Endothelial cell of umbilical vein (primary cell): ENCODE measurements around the gene EML4. TPM values are rescaled to one million over a fixed set of nuclear protein-coding genes. Genes with fewer than 3 reads are reported as not detected.

Source experiments
- BruUV-seq: library from RNA; stranded (reverse); fragments of 400-500 nt; replicated peaks from 2 replicates; lab custom pipeline; 2021; lab: Mats Ljungman, UMichigan
- CTCF ChIA-PET: fragments of 300-600, 350-600 bp; sonication (Branson Sonifier 250); formaldehyde crosslinking; loops from one replicate; lab custom pipeline; 2021; ENCODE audit warnings: antibody characterized with exemption, inconsistent platforms; lab: Charles Lee
- POLR2A ChIA-PET: fragments of 300-600, 350-600 bp; sonication (Branson Sonifier 250); formaldehyde crosslinking; loops from one replicate; lab custom pipeline; 2021; ENCODE audit warnings: antibody characterized with exemption, inconsistent platforms; lab: Charles Lee
- DNase-seq: peaks from one replicate; pipeline ENCODE4 v3.0.0-alpha.2; 2011; ENCODE audit warnings: low read depth, low spot score
- FAIRE-seq: peaks from 2 replicates; lab custom pipeline; 2011; peaks lifted over from hg19 to GRCh38; lab: Jason Lieb, UNC
- H2AFZ ChIP-seq: 2 replicates; pipeline ENCODE4 v1.6.0; 2012; ENCODE audit warnings: low read depth, low read length, control low read depth, inconsistent platforms
- H3K27ac ChIP-seq: 2 replicates; pipeline ENCODE4 v1.5.1; 2011; ENCODE audit warnings: low read depth, mild to moderate bottlenecking, control low read depth, low read length, moderate library complexity; ENCODE audit not compliant: insufficient read depth
- H3K27me3 ChIP-seq, 2 experiments: 2 replicates each; pipeline versions ENCODE4 v1.6.0 to v1.6.1; 2011; ENCODE audit warnings: low read length in 2 of 2, mixed read lengths in 1 of 2; ENCODE audit not compliant: control insufficient read depth in 2 of 2, insufficient read depth in 2 of 2
- H3K36me3 ChIP-seq, 2 experiments: 2 replicates in 1 of 2; 3 replicates in 1 of 2; pipeline ENCODE4 v1.5.1; 2011; ENCODE audit warnings: low read length in 2 of 2, mild to moderate bottlenecking in 1 of 2, moderate library complexity in 1 of 2; ENCODE audit not compliant: control insufficient read depth in 2 of 2, insufficient read depth in 2 of 2; ENCODE audit errors: extremely low read depth in 1 of 2
- H3K4me1 ChIP-seq: 3 replicates; pipeline ENCODE4 v1.5.1; 2011; ENCODE audit warnings: mild to moderate bottlenecking, low read length; ENCODE audit not compliant: control insufficient read depth, insufficient read depth; ENCODE audit errors: extremely low read depth
- H3K4me2 ChIP-seq: 2 replicates; pipeline ENCODE4 v1.6.1; 2011; ENCODE audit warnings: low read length, control low read depth, mixed read lengths; ENCODE audit not compliant: insufficient read depth
- H3K4me3 ChIP-seq, 3 experiments: fragments of 200-600 bp in 1 of 3; sonication (generic), shearing (Covaris generic) in 1 of 3; replicated peaks in 1 of 3; 2 replicates each; pipeline ENCODE4 v1.5.1; 2011 to 2016; ENCODE audit warnings: control low read depth in 3 of 3, low read length in 3 of 3, mild to moderate bottlenecking in 2 of 3, inconsistent platforms in 1 of 3, low read depth in 1 of 3, moderate library complexity in 1 of 3; ENCODE audit not compliant: insufficient read depth in 1 of 3
- H3K79me2 ChIP-seq: 2 replicates; pipeline ENCODE4 v1.6.0; 2012; ENCODE audit warnings: low read length, inconsistent platforms; ENCODE audit not compliant: control insufficient read depth, insufficient read depth
- H3K9ac ChIP-seq: replicated peaks from 2 replicates; pipeline ENCODE3; 2011; ENCODE audit warnings: low read length, control low read depth; ENCODE audit not compliant: insufficient read depth; ENCODE audit errors: extremely low read depth
- H3K9me1 ChIP-seq: replicated peaks from 3 replicates; pipeline ENCODE4 v1.6.0; 2011; ENCODE audit warnings: mild to moderate bottlenecking, low read length; ENCODE audit not compliant: control insufficient read depth, insufficient read depth; ENCODE audit errors: extremely low read depth
- H3K9me3 ChIP-seq: replicated peaks from 2 replicates; pipeline ENCODE4 v1.5.1; 2012; ENCODE audit warnings: low read length, inconsistent platforms; ENCODE audit not compliant: control insufficient read depth, insufficient read depth
- H4K20me1 ChIP-seq: replicated peaks from 2 replicates; pipeline ENCODE3; 2011; ENCODE audit warnings: mild to moderate bottlenecking, low read length; ENCODE audit not compliant: control insufficient read depth, insufficient read depth; ENCODE audit errors: extremely low read depth
- EZH2 ChIP-seq: IDR thresholded peaks from 2 replicates; pipeline ENCODE4 v1.6.1; 2012; ENCODE audit warnings: borderline replicate concordance, low read depth, mild to moderate bottlenecking, moderate library complexity, low read length, inconsistent platforms; ENCODE audit not compliant: severe bottlenecking
- FOS ChIP-seq: IDR thresholded peaks from 2 replicates; pipeline ENCODE4 v1.6.1; 2011; ENCODE audit warnings: mild to moderate bottlenecking, low read length, moderate library complexity, borderline replicate concordance; ENCODE audit not compliant: insufficient read depth
- GATA2 ChIP-seq: IDR thresholded peaks from 2 replicates; pipeline ENCODE4 v1.7.0; 2011; ENCODE audit warnings: low read depth, mild to moderate bottlenecking, moderate library complexity, mixed read lengths, low read length; ENCODE audit not compliant: insufficient read length, insufficient read depth
- JUN ChIP-seq: IDR thresholded peaks from 2 replicates; pipeline ENCODE4 v1.6.1; 2011; ENCODE audit warnings: borderline replicate concordance, low read depth; ENCODE audit not compliant: insufficient read length, insufficient read depth
- MYC ChIP-seq: IDR thresholded peaks from one replicate; pipeline ENCODE4 v1.6.1; 2011; ENCODE audit warnings: mild to moderate bottlenecking, low read depth, low read length
- POLR2A ChIP-seq: IDR thresholded peaks from 2 replicates; pipeline ENCODE4 v1.6.1; 2012; ENCODE audit warnings: low read depth, mild to moderate bottlenecking, control low read depth, low read length
- POLR2AphosphoS5 ChIP-seq: IDR thresholded peaks from 2 replicates; pipeline ENCODE4 v1.6.1; 2012; ENCODE audit warnings: low read depth, mild to moderate bottlenecking, control low read depth, low read length, moderate library complexity; ENCODE audit not compliant: insufficient read depth
- dilution Hi-C: fragments of 300-500 bp; cut with MboI; formaldehyde crosslinking; loops from one replicate; pipeline ENCODE4 v1.15.0; 2019; ENCODE audit warnings: low sequenced_read_pairs; ENCODE audit not compliant: extremely low pct_ligation_motif_present
- intact Hi-C: fragments of 100-400 bp; cut with micrococcal nuclease; formaldehyde crosslinking; loops from one replicate; pipeline ENCODE4 v1.10.0; 2022
- polyA plus RNA-seq, 4 experiments: library from polyadenylated mRNA; depleted of rRNA in 3 of 4; stranded (reverse) in 3 of 4; unstranded in 1 of 4; fragments of >200 nt; gene quantifications; 2 replicates each; pipeline versions ENCODE4 v1.2.1 to v1.2.3, GENCODE V29; 2011 to 2012; ENCODE audit warnings: missing spikeins in 1 of 4
- total RNA-seq: library from RNA; stranded (reverse); gene quantifications from 2 replicates; pipeline ENCODE4 v1.2.3, GENCODE V29; 2021
- TF ChIP-seq, protein P1 (sequence below): IDR thresholded peaks from 2 replicates; pipeline ENCODE4 v1.6.1; 2011; ENCODE audit not compliant: insufficient read depth, insufficient read length
- TF ChIP-seq, protein P2 (sequence below), 2 donors: IDR thresholded peaks; 1 replicate in 1 of 2; 2 replicates in 1 of 2; pipeline ENCODE4 v1.5.1; 2011; ENCODE audit warnings: low read length in 2 of 2, mild to moderate bottlenecking in 2 of 2, moderate library complexity in 2 of 2, control low read depth in 1 of 2, inconsistent platforms in 1 of 2, low read depth in 1 of 2; ENCODE audit not compliant: insufficient read depth in 1 of 2; ENCODE audit errors: extremely low read depth in 1 of 2

The EML4 gene
- total and polyA plus RNA-seq, 2 donors (not counting 3 experiments of a cell fraction or from before 2014, with no cell fraction given) = 13.3 to 32.0 TPM

DNA sequence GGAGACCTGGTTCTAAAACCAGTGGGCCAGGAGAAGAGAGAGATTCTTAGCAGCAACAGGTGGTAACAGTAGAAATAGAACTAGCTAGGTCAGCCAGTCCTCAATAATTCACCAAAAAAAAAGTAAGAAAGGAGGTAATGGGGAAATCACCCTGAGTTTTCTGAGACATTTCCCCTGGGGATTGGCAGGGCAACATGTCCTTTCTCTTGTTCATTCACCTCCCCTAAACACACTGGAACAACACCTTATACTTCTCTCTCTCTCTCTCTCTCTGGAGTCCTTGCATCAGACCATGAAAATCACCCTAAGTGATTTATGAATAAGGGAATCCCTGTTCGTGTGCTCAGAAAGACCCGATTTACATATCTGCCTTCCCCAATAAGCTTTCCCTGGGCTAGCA is 127.1 kb downstream of the EML4 start:
- FAIRE-seq (no peak), DNase-seq (no peak)
- H3K27ac ChIP-seq = no peak overlapping the region
- H3K27me3 ChIP-seq = no peaks in the 10 kb centered on the region
- H3K9me1 ChIP-seq = no peaks in the 10 kb centered on the region
- ChIA-PET CTCF (interaction anchor here (1.0 kb wide), 1 partner anchor 32 kb away, joined by 4 read pairs; no protein-coding TSS in a partner anchor), POLR2A (interaction anchor here (1.0 kb wide), 1 partner anchor 8 kb away, joined by 3 read pairs; no protein-coding TSS in a partner anchor)
- H3K4me3 ChIP-seq = no peak overlapping the region
- intact Hi-C loops (loop anchor here (2.0 kb wide), 1 partner anchor 19 kb away; no protein-coding TSS in a partner anchor), dilution Hi-C loops (no loop called here)
- no peak for TF ChIP-seq POLR2A
- TF ChIP-seq, protein P1, sequence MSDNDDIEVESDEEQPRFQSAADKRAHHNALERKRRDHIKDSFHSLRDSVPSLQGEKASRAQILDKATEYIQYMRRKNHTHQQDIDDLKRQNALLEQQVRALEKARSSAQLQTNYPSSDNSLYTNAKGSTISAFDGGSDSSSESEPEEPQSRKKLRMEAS = no peak
- TF ChIP-seq MYC = no peak
- no peak for TF ChIP-seq GATA2
- TF ChIP-seq JUN = no peak
- no peak for TF ChIP-seq POLR2AphosphoS5
- TF ChIP-seq EZH2 = no peak
- TF ChIP-seq, protein P2, sequence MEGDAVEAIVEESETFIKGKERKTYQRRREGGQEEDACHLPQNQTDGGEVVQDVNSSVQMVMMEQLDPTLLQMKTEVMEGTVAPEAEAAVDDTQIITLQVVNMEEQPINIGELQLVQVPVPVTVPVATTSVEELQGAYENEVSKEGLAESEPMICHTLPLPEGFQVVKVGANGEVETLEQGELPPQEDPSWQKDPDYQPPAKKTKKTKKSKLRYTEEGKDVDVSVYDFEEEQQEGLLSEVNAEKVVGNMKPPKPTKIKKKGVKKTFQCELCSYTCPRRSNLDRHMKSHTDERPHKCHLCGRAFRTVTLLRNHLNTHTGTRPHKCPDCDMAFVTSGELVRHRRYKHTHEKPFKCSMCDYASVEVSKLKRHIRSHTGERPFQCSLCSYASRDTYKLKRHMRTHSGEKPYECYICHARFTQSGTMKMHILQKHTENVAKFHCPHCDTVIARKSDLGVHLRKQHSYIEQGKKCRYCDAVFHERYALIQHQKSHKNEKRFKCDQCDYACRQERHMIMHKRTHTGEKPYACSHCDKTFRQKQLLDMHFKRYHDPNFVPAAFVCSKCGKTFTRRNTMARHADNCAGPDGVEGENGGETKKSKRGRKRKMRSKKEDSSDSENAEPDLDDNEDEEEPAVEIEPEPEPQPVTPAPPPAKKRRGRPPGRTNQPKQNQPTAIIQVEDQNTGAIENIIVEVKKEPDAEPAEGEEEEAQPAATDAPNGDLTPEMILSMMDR (IDR thresholded peaks at IDR 0.05; ENCODE audit: extremely low read depth in 1 of 2, insufficient read depth in 1 of 2, low read depth in 1 of 2, low read length in 2 of 2) = no peak
- TF ChIP-seq FOS = no peak
- BruUV-seq = no TSS peak
- H3K9ac ChIP-seq = no peak overlapping the region
- H3K36me3 ChIP-seq = no peaks in the 10 kb centered on the region
- H3K4me2 ChIP-seq = no peak overlapping the region
- H3K79me2 ChIP-seq = no peaks in the 10 kb centered on the region
- H3K4me1 ChIP-seq = peaks cover 15% of the 10 kb centered on the region
- no peaks in the 10 kb centered on the region for H4K20me1 ChIP-seq
- H3K9me3 ChIP-seq = no peaks in the 10 kb centered on the region
- no peak overlapping the region for H2AFZ ChIP-seq
